SKM-1 treated with dmso at 0.1 percent for 144 hours (cell line): ENCODE data around the gene MTF2.
"Not testable (repeated sequence)": the region's sequence is repeated elsewhere in the genome, so short reads cannot be mapped to it uniquely, and the experiment has no call there.

Experiments
- DNase-seq: peaks from one replicate; lab custom pipeline; 2025; ENCODE audit not compliant: unreplicated experiment; lab: John Stamatoyannopoulos, UW

Gene MTF2

GRCh38 chr1:93140106-93140505, 61.0 kb downstream of the MTF2 start:
- no peak for DNase-seq

- DNase-seq, result no peak
Measured at GRCh38 chr1:93142161-93142560, 63.1 kb downstream of the MTF2 start.

GRCh38 chr1:93143136-93143535, 64.1 kb downstream of the MTF2 start:
- DNase-seq, result no peak

- no peak for DNase-seq
Measured at GRCh38 chr1:93143769-93144168, 64.7 kb downstream of the MTF2 start.

GRCh38 chr1:93148001-93148400, 68.9 kb downstream of the MTF2 start:
- no peak for DNase-seq

- no peak for DNase-seq
Measured at GRCh38 chr1:93150729-93151128, 71.6 kb downstream of the MTF2 start.

- no peak for DNase-seq
Measured at GRCh38 chr1:93151474-93151873, 72.4 kb downstream of the MTF2 start.

GRCh38 chr1:93152835-93153234, 73.8 kb downstream of the MTF2 start:
- DNase-seq, result no peak

GRCh38 chr1:93154898-93155297, 75.8 kb downstream of the MTF2 start:
- DNase-seq, result no peak

- no peak for DNase-seq
Measured at GRCh38 chr1:93155335-93155734, 76.3 kb downstream of the MTF2 start.

GRCh38 chr1:93159337-93159736, 80.3 kb downstream of the MTF2 start:
- DNase-seq, result no peak

- DNase-seq, result not testable (repeated sequence)
Measured at GRCh38 chr1:93163314-93163713, 84.2 kb downstream of the MTF2 start.

- DNase-seq, result no peak
Measured at GRCh38 chr1:93164816-93165215, 85.7 kb downstream of the MTF2 start.

- DNase-seq, result not testable (repeated sequence)
Measured at GRCh38 chr1:93165895-93166294, 86.8 kb downstream of the MTF2 start.

- DNase-seq, result no peak
Measured at GRCh38 chr1:93167006-93167405, 87.9 kb downstream of the MTF2 start.

GRCh38 chr1:93170141-93170678, 91.1 kb downstream of the MTF2 start:
- DNase-seq, result not testable (repeated sequence)

- no peak for DNase-seq
Measured at GRCh38 chr1:93171549-93172034, 92.5 kb downstream of the MTF2 start.

- DNase-seq, result no peak
Measured at GRCh38 chr1:93172778-93173177, 93.7 kb downstream of the MTF2 start.

- not testable (repeated sequence) for DNase-seq
Measured at GRCh38 chr1:93174638-93175037, 95.6 kb downstream of the MTF2 start.

GRCh38 chr1:93177991-93178390, 98.9 kb downstream of the MTF2 start:
- no peak for DNase-seq

- DNase-seq, result no peak
Measured at GRCh38 chr1:93178418-93178817, 99.3 kb downstream of the MTF2 start.

- peak; percentile 98 for DNase-seq
Measured at GRCh38 chr1:93179886-93180722, 101.0 kb downstream of the MTF2 start, which contains the start of gene TMED5. Gene TMED5 (minus strand): TSS chr1:93180413. CDS start chr1:93180242, 171 bp downstream.
